C4-2B (cell line): ENCODE results near the gene RFTN2.

Experiments
- CTCF ChIP-seq: fragments of 450-650 bp; conservative IDR thresholded peaks from 2 replicates; pipeline ENCODE4 v1.5.1; 2017; ENCODE audit warnings: mild to moderate bottlenecking
- ZFX ChIP-seq: fragments of 450-650 bp; IDR thresholded peaks from 2 replicates; pipeline ENCODE4 v1.6.1; 2017

- TF ChIP-seq CTCF (no peak), ZFX (no peak)
Observed at GRCh38 chr2:197674591-197674990, 796 bp downstream of the RFTN2 start.
